GM23338 (cell line): ENCODE results near the gene GNG12.

Source experiments
- CTCF ChIP-seq, 2 experiments: fragments of 200-600 bp in 1 of 2; sonication (generic) in 1 of 2; conservative IDR thresholded peaks; 2 replicates each; pipeline versions ENCODE4 v1.5.1 to v1.6.1; 2016 to 2017; ENCODE audit warnings: antibody characterized with exemption in 2 of 2, low read depth in 2 of 2, mild to moderate bottlenecking in 2 of 2, moderate library complexity in 1 of 2
- EZH2phosphoT487 ChIP-seq: fragments of 200-600 bp; sonication (generic); IDR thresholded peaks from one replicate; pipeline ENCODE4 v1.8.1; 2018; ENCODE audit warnings: antibody characterized with exemption; ENCODE audit not compliant: unreplicated experiment

GRCh38 chr1:67843746-67844145, 10.5 kb upstream of the GNG12 start:
- TF ChIP-seq EZH2phosphoT487 = no peak
- TF ChIP-seq CTCF (conservative IDR thresholded peaks at IDR 0.05; ENCODE audit: low read depth in 2 of 2) = no peak
